ENCODE measurements around the gene EPHA4.

DNA sequence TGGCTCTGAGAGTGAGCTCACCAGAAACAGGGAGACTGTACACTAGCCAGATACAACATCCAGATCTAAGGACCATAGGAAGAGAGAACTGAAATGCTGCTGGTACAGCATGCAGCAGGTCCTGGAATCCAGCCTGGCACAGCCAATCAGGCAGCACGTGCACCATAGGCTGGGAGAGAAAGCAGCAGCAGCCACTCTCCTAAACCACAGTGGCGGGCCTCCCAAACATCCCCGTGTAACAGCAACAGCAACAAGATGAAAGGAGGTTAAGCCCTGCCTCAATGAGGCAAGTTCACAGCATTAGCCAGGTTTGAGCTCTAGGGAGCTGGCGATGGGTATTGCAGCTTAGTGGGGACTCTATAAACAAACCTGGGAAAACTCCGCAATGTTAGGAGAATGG, 192.0 kb downstream of the EPHA4 start:
- no peak for TF ChIP-seq CTCF (IDR thresholded peaks at IDR 0.05)
- no peak for TF ChIP-seq POLR2A (IDR thresholded peaks at IDR 0.05)
- TF ChIP-seq EP300 (IDR thresholded peaks at IDR 0.05): no peak
